ENCODE measurements around the gene SLC22A4. TPM values are rescaled to one million over a fixed set of nuclear protein-coding genes. Genes with fewer than 3 reads are reported as not detected.

SLC22A4 gene
- total RNA-seq, 1 experiment from 2014 or later, result 1.5 TPM

GRCh38 chr5:132372127-132372526, 77.9 kb downstream of the SLC22A4 start:
- intact Hi-C loops (cut with micrococcal nuclease; ENCODE audit: unreplicated experiment) (loop anchor here (10.0 kb wide), 1 partner anchor 307 kb away; the partner anchor contains the start of gene IL3), in situ Hi-C loops (cut with HindIII; ENCODE audit: low pct_unique_long_range_greater_than_20kb, low sequenced_read_pairs) (no loop called here)
- ChIA-PET POLR2A (no interaction called here), CTCF (no interaction called here)
- Histone ChIP-seq H3K27me3 (ENCODE audit: control insufficient read depth, insufficient read depth, low read length) (no peaks in the 10 kb centered on the region), H3K27ac (ENCODE audit: low read length) (no peak overlapping the region), H3K4me1 (ENCODE audit: control insufficient read depth, insufficient read depth, low read length) (peaks cover 24% of the 10 kb centered on the region), H3K4me3 (ENCODE audit: low read depth in 2 of 2, low read length in 2 of 2) (no peak overlapping the region), H3K36me3 (ENCODE audit: control insufficient read depth, insufficient read depth, low read length) (no peaks in the 10 kb centered on the region), H3K9me3 (ENCODE audit: control insufficient read depth, insufficient read depth, low read depth, low read length) (no peaks in the 10 kb centered on the region)
- no peak for ATAC-seq
- no peak for DNase-seq (ENCODE audit: low read depth, low spot score)
- no TSS peak for BruUV-seq (replicated peaks)
- TF ChIP-seq TCF7L2 (IDR thresholded peaks at IDR 0.05; ENCODE audit: low read depth, low read length) (no peak), POLR2AphosphoS5 (IDR thresholded peaks at IDR 0.05; ENCODE audit: low read depth, low read length) (no peak), REST (IDR thresholded peaks at IDR 0.05; ENCODE audit: insufficient read depth in 1 of 2, low read depth in 2 of 2, low read length in 1 of 2) (no peak), CTCF (IDR thresholded peaks at IDR 0.05) (no peak), SIN3A (IDR thresholded peaks at IDR 0.05; ENCODE audit: borderline replicate concordance, insufficient read depth, low read depth, low read length) (no peak)

GRCh38 chr5:132372542-132372941, 78.3 kb downstream of the SLC22A4 start:
- no peak for TF ChIP-seq POLR2AphosphoS5 (IDR thresholded peaks at IDR 0.05; ENCODE audit: low read depth, low read length)
- no peak for TF ChIP-seq TCF7L2 (IDR thresholded peaks at IDR 0.05; ENCODE audit: low read depth, low read length)
- TF ChIP-seq CTCF (IDR thresholded peaks at IDR 0.05), result no peak
- no peak for TF ChIP-seq SIN3A (IDR thresholded peaks at IDR 0.05; ENCODE audit: borderline replicate concordance, insufficient read depth, low read depth, low read length)
- TF ChIP-seq REST (IDR thresholded peaks at IDR 0.05; ENCODE audit: insufficient read depth in 1 of 2, low read depth in 2 of 2, low read length in 1 of 2), result no peak
- DNase-seq (ENCODE audit: low read depth, low spot score) (no peak), ATAC-seq (no peak)
- H3K9me3 ChIP-seq (ENCODE audit: control insufficient read depth, insufficient read depth, low read depth, low read length), result no peaks in the 10 kb centered on the region
- POLR2A ChIA-PET, result no interaction called here
- H3K27me3 ChIP-seq (ENCODE audit: control insufficient read depth, insufficient read depth, low read length), result no peaks in the 10 kb centered on the region
- in situ Hi-C loops (cut with HindIII; ENCODE audit: low pct_unique_long_range_greater_than_20kb, low sequenced_read_pairs), result no loop called here
- intact Hi-C loops (cut with micrococcal nuclease; ENCODE audit: unreplicated experiment), result loop anchor here (10.0 kb wide), 1 partner anchor 308 kb away; the partner anchor contains the start of gene IL3
- H3K27ac ChIP-seq (ENCODE audit: low read length), result no peak overlapping the region
- H3K4me1 ChIP-seq (ENCODE audit: control insufficient read depth, insufficient read depth, low read length), result peaks cover 24% of the 10 kb centered on the region
- no peaks in the 10 kb centered on the region for H3K36me3 ChIP-seq (ENCODE audit: control insufficient read depth, insufficient read depth, low read length)
- no TSS peak for BruUV-seq (replicated peaks)
- CTCF ChIA-PET, result no interaction called here
- H3K4me3 ChIP-seq (ENCODE audit: low read depth in 2 of 2, low read length in 2 of 2), result no peak overlapping the region

All from Panc1 (cell line).